Kidney (tissue), 14 donors: Measurements from ENCODE around the gene RPL26. TPM values are rescaled to one million over a fixed set of nuclear protein-coding genes. Genes with fewer than 3 reads are reported as not detected.
"Not testable (repeated sequence)": the region's sequence is repeated elsewhere in the genome, so short reads cannot be mapped to it uniquely, and the experiment has no call there.

ENCODE experiments used
- DNase-seq, 5 donors: peaks; one replicate each; pipeline ENCODE4 v3.0.0-alpha.2; 2013 to 2020
- FAIRE-seq: peaks from 2 replicates; lab custom pipeline; 2012; peaks lifted over from hg19 to GRCh38; lab: Jason Lieb, UNC
- H3K27ac ChIP-seq, 2 donors: one replicate each; pipeline ENCODE4 v1.7.0; 2013; ENCODE audit warnings: low read depth in 2 of 2, low read length in 2 of 2, inconsistent platforms in 1 of 2
- H3K27me3 ChIP-seq: one replicate; pipeline ENCODE4 v1.7.1; 2013; ENCODE audit warnings: low read length, inconsistent platforms; ENCODE audit not compliant: control insufficient read depth, insufficient read depth
- H3K36me3 ChIP-seq, 3 donors: one replicate each; pipeline versions ENCODE4 v1.7.0 to v1.7.1; 2013; ENCODE audit warnings: low read length in 3 of 3, control low read depth in 1 of 3, inconsistent platforms in 1 of 3; ENCODE audit not compliant: insufficient read depth in 3 of 3, control insufficient read depth in 2 of 3
- H3K4me1 ChIP-seq, 3 donors: one replicate each; pipeline versions ENCODE4 v1.7.0 to v1.7.1; 2013; ENCODE audit warnings: low read length in 3 of 3, inconsistent platforms in 1 of 3, low read depth in 1 of 3; ENCODE audit not compliant: control insufficient read depth in 2 of 3, insufficient read depth in 2 of 3
- H3K4me3 ChIP-seq, 3 donors: one replicate each; pipeline versions ENCODE4 v1.7.0 to v1.8.1; 2013; ENCODE audit warnings: low read length in 3 of 3, control low read depth in 1 of 3, inconsistent platforms in 1 of 3
- H3K9ac ChIP-seq, 3 donors: one replicate each; pipeline versions ENCODE4 v1.7.0 to v1.7.1; 2013; ENCODE audit warnings: low read length in 3 of 3, control low read depth in 1 of 3, inconsistent platforms in 1 of 3
- H3K9me3 ChIP-seq, 3 donors: one replicate each; pipeline versions ENCODE4 v1.7.0 to v1.7.1; 2013; ENCODE audit warnings: low read length in 3 of 3, control low read depth in 1 of 3, inconsistent platforms in 1 of 3; ENCODE audit not compliant: control insufficient read depth in 2 of 3, insufficient read depth in 1 of 3
- intact Hi-C: fragments of 100-400 bp; cut with DNase I; formaldehyde crosslinking; loops from one replicate; pipeline ENCODE4 v1.11.1; 2022
- polyA plus RNA-seq: library from polyadenylated mRNA; stranded (reverse); fragments of 350-450 nt; fragmentation: Illumina TruSeq; extraction: RNeasy Lipid Tissue Mini Kit (QIAGEN cat#74804); gene quantifications from one replicate; pipeline ENCODE4 v1.2.3, GENCODE V29; 2014; ENCODE audit warnings: low read depth, low replicate concordance; ENCODE audit not compliant: insufficient read depth
- total RNA-seq: library from RNA; stranded (reverse); fragmentation: NEBNext Ultra II Directional; extraction: Animal tissue kit (Norgen Biotek cat#: 25700); gene quantifications from one replicate; pipeline ENCODE4 v1.2.1, GENCODE V29; 2021
- TF ChIP-seq, protein P1 (sequence below): IDR thresholded peaks from 3 replicates; pipeline ENCODE4 v1.5.1; 2012; ENCODE audit warnings: mild to moderate bottlenecking, moderate library complexity, borderline replicate concordance; ENCODE audit not compliant: insufficient read depth; ENCODE audit errors: extremely low read depth
- donor health status: control.
- donor health status: control.
- donor health status: control.
- donor health status: control.
- donor health status: control.
- donor health status: DM: yes; HTN: yes; CAD: no.
- donor health status: Normal renal cell carcinoma (clear cell type).

Gene RPL26
- total and polyA plus RNA-seq, 2 donors from 2014 or later: 1,267 to 2,696 TPM

DNA sequence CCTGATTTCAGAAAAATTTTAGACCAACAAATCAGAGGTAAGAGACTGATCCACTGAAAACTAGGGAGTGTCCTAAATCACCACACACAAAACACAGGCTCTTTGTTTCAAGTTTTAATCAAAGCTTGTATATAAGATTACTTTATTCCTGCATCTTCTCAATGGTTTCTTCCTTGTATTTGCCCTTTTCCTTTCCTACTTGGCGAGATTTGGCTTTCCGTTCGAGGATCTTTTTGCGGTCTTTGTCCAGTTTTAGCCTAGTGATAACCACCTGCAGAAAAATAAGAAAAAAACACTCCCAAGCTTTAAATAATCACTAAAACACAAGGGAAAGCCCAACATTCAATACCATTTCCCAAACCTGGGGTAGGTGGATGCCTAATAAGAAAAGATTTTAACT, 5.6 kb downstream of the RPL26 start:
- H3K27me3 ChIP-seq: no peaks in the 10 kb centered on the region
- H3K9ac ChIP-seq: peak overlapping the region in 1 of 3 donors; percentile 98
- intact Hi-C loops: no loop called here
- FAIRE-seq (no peak), DNase-seq (no peak)
- no peak overlapping the region for H3K27ac ChIP-seq
- peaks cover 5 to 27% (median 23%) of the 10 kb centered on the region in 3 donors for H3K4me1 ChIP-seq
- TF ChIP-seq, protein P1, sequence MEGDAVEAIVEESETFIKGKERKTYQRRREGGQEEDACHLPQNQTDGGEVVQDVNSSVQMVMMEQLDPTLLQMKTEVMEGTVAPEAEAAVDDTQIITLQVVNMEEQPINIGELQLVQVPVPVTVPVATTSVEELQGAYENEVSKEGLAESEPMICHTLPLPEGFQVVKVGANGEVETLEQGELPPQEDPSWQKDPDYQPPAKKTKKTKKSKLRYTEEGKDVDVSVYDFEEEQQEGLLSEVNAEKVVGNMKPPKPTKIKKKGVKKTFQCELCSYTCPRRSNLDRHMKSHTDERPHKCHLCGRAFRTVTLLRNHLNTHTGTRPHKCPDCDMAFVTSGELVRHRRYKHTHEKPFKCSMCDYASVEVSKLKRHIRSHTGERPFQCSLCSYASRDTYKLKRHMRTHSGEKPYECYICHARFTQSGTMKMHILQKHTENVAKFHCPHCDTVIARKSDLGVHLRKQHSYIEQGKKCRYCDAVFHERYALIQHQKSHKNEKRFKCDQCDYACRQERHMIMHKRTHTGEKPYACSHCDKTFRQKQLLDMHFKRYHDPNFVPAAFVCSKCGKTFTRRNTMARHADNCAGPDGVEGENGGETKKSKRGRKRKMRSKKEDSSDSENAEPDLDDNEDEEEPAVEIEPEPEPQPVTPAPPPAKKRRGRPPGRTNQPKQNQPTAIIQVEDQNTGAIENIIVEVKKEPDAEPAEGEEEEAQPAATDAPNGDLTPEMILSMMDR: no peak
- H3K9me3 ChIP-seq: no peaks in the 10 kb centered on the region
- H3K4me3 ChIP-seq: no peak overlapping the region
- peaks cover 8 to 34% (median 19%) of the 10 kb centered on the region in 3 donors for H3K36me3 ChIP-seq

DNA sequence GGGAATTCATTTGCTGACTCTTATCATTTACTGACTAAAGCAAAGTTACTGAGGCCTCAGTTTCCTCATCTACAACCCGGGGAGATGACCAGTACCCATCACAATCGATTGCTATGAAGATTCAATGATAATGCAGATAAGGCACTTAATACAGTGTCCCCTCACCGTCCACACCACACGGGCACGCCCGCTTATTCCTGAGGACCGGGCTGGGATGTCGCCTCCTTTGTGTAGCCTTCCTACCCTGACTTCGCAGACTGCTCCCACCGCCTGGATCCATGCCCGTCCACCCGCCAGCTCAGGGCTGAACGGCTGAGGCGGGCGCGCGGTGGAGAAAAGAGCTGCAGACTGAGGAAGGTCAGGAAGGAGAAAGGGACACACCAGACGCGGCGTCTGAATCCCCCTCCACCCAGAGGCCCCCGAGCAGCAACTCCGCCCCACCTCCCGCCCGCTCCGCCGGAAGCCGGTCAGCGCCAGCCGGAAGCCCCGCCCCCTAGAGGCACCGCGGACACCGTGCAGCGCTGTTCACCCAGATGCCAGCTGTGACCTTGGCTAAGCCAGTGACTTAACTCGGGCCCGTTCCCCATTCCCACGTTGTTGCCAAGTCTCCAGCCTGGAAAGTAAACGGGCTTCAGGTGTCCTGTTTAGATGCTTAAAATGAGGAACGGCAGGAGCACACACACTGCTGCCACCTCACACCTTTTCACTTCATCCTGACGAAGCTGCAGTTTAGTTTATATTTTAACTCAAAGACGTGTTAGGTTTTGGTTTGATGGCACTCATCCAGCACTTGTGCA, 6.5 kb downstream of the RPL26 start, which contains the start of gene KRABD2:
TSS of gene KRABD2 (minus strand) at position 434 of the 797 bp plus-strand sequence.
- intact Hi-C loops: no loop called here
- no peaks in the 10 kb centered on the region for H3K27me3 ChIP-seq
- DNase-seq (peak; percentile 93 to 97 (median 95)), FAIRE-seq (no peak)
- H3K4me1 ChIP-seq: peaks cover 3 to 21% (median 19%) of the 10 kb centered on the region in 3 donors
- peaks cover 8 to 33% (median 19%) of the 10 kb centered on the region in 3 donors for H3K36me3 ChIP-seq
- TF ChIP-seq, protein P1: peak; percentile 57
- peak within 1 kb of the TSS; percentile 64 to 98 (median 81) for H3K9ac ChIP-seq
- H3K4me3 ChIP-seq: peak within 1 kb of the TSS; percentile 78 to 98 (median 88)
- peak within 1 kb of the TSS; percentile 92 to 95 for H3K27ac ChIP-seq
- H3K9me3 ChIP-seq: no peaks in the 10 kb centered on the region

DNA sequence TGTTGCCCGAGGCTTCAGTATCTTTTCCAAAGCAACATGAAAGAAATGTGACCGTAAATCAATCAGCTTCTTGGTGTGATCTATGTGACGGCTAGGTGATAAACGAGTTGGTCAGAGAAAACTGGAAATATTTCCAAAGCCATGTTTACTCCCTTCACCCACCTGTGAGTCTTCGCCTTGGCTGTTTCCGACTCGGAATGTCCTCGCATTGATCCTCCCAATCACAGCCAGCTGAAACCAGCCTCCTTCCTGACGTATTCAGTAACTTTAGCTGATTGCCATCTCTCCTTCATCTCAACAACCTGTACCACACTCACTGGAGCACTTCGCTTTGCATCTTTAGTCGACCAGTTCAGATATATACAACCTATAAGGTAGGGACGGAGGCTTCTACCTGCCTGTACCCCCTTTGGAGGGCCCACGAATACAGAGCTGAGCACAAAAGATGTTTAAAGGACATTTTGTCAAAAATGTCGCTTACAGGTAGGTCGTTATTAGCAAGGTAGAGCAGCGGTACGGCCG, 7.2 kb downstream of the RPL26 start:
- DNase-seq: peak in 4 of 5 donors; percentile 48 to 77 (median 66)
- peaks cover 5 to 27% (median 14%) of the 10 kb centered on the region in 3 donors for H3K36me3 ChIP-seq
- intact Hi-C loops: no loop called here
- peak overlapping the region; percentile 45 to 98 (median 81) for H3K9ac ChIP-seq
- peak overlapping the region; percentile 92 to 95 for H3K27ac ChIP-seq
- TF ChIP-seq, protein P1: no peak
- no peaks in the 10 kb centered on the region for H3K9me3 ChIP-seq
- H3K27me3 ChIP-seq: no peaks in the 10 kb centered on the region
- peak overlapping the region; percentile 78 to 98 (median 88) for H3K4me3 ChIP-seq
- H3K4me1 ChIP-seq: peaks cover 0 to 15% (median 14%) of the 10 kb centered on the region in 3 donors
- no peak for FAIRE-seq

DNA sequence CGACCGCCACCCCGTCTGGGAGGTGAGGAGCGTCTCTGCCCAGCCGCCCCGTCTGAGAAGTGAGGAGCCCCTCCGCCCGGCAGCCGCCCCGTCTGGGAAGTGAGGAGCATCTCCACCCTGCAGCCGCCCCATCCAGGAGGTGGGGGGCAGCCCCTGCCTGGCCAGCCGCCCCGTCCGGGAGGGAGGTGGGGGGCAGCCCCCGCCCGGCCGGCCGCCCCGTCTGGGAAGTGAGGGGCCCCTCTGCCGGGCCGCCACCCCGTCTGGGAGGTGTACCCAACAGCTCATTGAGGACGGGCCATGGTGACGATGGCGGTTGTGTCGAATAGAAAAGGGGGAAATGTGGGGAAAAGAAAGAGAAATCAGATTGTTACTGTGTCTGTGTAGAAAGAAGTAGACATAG, 9.1 kb downstream of the RPL26 start:
- H3K9me3 ChIP-seq, H3K9ac ChIP-seq, H3K27me3 ChIP-seq, H3K4me1 ChIP-seq, H3K27ac ChIP-seq, H3K4me3 ChIP-seq, intact Hi-C loops, FAIRE-seq: not testable (repeated sequence)
- peaks cover 0 to 19% (median 6%) of the 10 kb centered on the region in 3 donors for H3K36me3 ChIP-seq
- DNase-seq: peak in 1 of 5 donors; percentile 76
